Occipital lobe (tissue), 2 donors: ENCODE results near the gene MOGAT2. TPM values are rescaled to one million over a fixed set of nuclear protein-coding genes. Genes with fewer than 3 reads are reported as not detected.
A peak's percentile ranks its signal among the peaks of the same experiment; 100 is the strongest.

Experiments used
- DNase-seq: peaks from one replicate; lab custom pipeline; 2025; lab: John Stamatoyannopoulos, UW
- total RNA-seq: library from RNA; depleted of rRNA; stranded (reverse); fragments of >200 nt; gene quantifications from one replicate; pipeline ENCODE4 v1.2.3, GENCODE V29; 2014

MOGAT2 gene
- total RNA-seq, 1 donor from 2014 or later, result not detected

DNA sequence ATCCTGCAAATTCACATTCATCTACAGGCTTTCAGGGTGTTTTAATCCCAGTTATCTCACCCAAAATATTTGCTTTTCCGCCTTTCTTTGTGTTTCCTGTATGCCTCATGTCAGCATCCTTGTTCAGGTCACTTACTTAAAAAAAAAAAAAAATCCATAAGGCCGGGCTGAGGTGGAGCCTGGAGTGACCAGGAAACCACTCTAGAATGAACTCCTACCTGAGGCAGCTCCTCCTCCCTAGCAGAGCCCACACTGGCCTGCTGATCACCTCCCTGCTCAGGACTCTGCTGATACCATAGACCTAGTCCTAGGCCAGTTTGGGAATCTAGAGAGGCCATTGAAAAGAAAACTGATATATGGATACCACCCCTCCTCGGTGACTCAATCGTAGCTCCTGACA is 42.2 kb downstream of the MOGAT2 start:
- no peak for DNase-seq

DNA sequence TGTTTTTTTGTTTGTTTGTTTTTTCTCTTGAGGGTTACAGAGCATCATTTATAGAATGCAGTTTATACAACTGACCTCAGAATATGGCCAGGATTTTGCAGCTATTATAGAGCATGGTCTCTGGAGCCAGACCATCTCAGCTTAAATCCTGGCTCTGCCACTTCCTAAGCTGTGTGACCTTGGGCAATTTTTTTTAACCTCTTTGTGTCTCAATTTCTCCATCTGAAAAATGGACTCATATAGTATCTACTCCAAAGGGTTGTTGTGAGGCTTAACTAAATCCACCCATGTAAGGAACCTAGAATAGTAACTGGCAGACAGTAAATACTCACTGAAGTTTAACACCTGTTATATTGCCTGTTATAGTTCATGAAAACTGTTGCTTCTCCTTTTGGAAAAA is 42.6 kb downstream of the MOGAT2 start:
- DNase-seq, result no peak

- DNase-seq, result no peak
These were observed 43.3 kb downstream of the MOGAT2 start for GRCh38 chr11:75760710-75761493.

DNA sequence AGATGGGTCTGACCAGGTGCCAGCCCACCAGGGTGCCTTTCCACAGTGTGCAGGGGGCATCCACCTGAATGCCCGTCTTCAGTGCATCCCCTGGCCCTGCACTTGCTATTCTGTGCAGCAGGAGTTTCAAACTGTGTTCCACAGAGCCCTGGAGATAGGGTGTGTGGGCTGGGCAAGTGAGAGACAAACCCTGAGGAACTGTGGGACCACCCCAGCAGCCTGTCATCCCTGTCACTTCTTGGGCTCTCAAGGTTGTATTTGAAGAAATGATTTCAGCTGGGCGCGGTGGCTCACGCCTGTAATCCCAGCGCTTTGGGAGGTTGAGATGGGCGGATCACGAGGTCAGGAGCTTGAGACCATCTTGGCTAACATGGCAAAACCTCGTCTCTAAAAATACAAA is 44.5 kb downstream of the MOGAT2 start:
- DNase-seq, result no peak

DNA sequence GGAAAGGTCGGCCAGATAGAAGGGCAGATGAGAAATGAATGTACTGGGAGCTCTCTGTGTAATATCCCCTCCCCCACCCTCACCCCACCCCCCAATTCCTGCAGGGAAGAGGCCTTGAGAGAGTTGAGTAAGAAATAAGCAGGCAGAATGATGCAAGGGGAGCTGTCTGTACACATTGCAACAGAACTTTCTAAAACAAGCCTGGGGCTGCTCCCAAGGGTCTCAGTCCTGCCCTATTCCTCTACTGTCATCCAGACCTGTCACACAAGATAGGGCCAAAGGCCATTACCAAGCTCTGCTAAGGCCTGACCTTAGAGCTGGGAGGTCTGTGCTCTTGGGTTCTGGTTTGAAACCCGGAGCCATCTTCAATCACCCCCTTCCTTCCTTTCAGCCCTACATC is 45.2 kb downstream of the MOGAT2 start:
- no peak for DNase-seq

DNA sequence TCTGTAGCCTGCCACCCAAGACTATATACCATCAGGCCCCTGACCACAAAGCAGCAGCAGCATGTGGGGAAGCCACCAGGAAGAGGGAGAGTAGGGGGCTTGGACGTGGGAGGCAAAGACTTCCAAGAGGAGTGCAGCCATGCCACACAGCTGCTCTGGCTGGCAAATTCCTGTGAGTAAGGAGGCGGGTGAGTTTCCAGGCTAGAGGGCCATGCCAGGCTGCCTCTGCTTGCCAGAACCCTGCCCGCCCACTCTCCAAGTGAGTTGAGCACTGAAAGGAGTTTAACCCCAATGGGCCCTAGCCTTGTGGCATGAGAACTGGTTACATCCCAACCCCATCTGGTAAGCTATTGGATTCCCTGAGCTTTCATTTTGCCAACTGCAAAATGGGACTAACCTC is 46.2 kb downstream of the MOGAT2 start:
- DNase-seq, result no peak

DNA sequence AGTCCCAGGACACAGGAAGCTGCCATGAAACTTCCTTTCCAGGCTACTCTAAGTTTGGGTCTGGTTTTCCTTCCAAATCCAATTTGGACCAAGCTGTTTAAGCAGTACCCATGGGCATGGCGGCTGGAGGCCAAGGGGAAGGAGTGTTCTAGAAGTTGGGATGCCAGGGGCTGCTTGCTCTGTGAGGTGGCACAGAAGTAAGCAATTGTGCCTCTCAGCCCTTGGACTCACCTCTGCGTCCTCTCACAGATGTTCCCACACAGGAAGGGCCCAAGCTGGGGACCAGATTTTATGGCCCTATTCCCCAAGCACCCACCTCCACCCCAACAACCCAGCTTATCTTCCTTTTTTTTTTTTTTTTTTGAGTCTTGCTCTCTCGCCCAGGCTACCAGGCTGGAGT is 47.5 kb downstream of the MOGAT2 start:
- DNase-seq, result no peak

- no peak for DNase-seq
These were observed 49.0 kb downstream of the MOGAT2 start for GRCh38 chr11:75766443-75767227.

GRCh38 chr11:75767228-75767572 is 49.6 kb downstream of the MOGAT2 start:
- no peak for DNase-seq

- DNase-seq, result no peak
These were observed 50.1 kb downstream of the MOGAT2 start for GRCh38 chr11:75767793-75768111.

GRCh38 chr11:75768112-75768908 is 50.7 kb downstream of the MOGAT2 start, which contains the start of gene DGAT2:
Gene DGAT2 (plus strand): TSS chr11:75768778. CDS start chr11:75768992, 214 bp downstream.
- DNase-seq, result peak; percentile 78

- no peak for DNase-seq
These were observed 51.5 kb downstream of the MOGAT2 start for GRCh38 chr11:75768909-75769771.

DNA sequence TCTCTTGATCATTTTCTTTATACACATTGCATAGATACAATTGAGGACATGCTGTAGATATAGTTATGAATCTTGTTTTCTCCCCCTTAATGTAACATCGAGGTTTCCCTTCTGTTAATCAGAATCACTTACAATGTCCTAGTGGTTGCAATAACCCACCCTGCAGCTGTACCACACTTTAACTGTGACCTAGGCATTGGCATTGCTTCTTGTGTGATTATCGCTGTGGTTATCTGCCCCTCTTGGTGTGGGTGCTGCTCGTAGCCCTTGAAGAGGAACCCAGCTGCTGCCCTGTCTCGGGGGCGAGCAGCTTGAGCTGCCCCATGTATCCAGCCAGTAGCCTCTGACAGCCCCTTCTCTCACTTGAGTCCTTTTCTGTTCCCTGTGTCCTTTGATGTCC is 52.5 kb downstream of the MOGAT2 start:
- no peak for DNase-seq

DNA sequence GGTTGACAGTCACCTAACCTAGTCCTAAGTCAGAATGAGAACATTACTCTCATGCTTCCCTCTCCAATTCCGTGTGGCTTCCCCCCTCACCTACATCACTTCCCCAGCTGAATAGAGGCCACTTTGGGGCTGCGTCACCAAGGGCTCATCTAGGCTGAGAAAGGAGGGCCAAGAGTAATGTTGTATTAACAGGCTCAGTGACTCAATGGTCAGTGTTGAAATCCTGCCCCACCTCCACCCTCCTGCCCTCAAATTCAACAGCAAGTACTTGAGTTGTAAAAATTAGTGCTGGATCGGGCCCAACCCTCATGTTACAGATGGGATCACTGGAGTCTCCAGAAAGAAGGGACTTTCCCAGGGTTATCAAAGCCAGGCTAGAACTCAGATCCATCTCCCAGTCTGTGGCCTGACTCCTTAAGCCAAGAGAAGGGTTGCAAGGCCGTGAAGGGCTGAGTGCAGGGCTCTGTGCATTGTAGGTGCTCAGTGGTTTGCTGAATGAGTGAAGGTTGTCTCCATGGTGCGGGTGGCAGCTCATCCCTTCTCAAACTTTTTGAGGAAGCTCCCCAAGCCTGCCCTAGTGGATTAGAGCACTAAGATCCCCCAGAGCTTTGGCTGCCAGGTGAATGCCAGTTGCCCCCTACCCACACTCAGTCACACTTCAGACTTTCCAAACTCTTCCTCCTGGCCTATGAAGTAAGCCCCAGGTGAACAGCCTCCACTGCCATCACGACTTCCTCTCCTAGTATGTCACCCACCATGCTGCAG is 54.2 kb downstream of the MOGAT2 start:
- no peak for DNase-seq

DNA sequence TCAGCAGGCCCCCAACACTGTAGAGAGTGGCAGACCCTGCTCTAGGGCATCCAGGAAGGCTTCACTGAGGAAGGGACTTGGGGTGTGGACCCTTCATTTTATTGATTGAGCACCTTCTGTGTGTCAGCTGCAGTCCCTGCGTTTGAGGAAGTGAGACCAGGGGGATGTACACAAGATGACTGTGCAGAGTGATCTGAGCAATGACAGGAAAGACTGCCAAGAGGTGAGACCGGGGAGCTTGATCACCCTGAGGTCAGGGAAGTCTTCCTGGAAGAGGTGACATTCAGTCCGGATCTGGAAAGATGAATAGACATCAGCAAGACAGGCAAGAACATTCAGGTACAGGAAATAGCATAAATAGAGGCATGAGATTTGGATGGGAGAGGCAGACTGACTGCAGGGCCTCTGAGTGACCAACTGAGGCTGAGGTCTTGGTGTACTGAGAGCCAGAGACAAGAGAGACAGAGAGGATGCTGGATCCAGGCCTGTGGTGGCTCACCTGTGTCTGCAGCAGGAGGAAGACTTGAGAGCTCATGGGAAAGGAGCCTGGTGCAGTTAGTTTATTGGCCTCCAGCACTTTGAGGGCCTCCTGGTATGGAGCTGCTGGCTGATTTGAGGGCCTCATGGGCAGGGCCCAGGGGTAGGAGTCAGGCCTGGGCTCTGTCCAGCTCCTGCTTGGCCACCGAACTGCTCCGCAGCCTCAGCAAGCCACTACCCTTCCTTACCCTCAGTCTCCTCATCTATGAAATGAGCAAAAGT is 56.1 kb downstream of the MOGAT2 start:
- no peak for DNase-seq

GRCh38 chr11:75775056-75775455 is 57.4 kb downstream of the MOGAT2 start:
- no peak for DNase-seq

GRCh38 chr11:75776546-75776945 is 58.9 kb downstream of the MOGAT2 start:
- no peak for DNase-seq

GRCh38 chr11:75777461-75778110 is 59.9 kb downstream of the MOGAT2 start:
- no peak for DNase-seq

GRCh38 chr11:75778962-75779361 is 61.3 kb downstream of the MOGAT2 start:
- DNase-seq, result no peak
